ENCODE results near the gene OR51B5. TPM values are rescaled to one million over a fixed set of nuclear protein-coding genes. Genes with fewer than 3 reads are reported as not detected.
A peak's percentile ranks its signal among the peaks of the same experiment; 100 is the strongest.
"Not testable (repeated sequence)": the region's sequence is repeated elsewhere in the genome, so short reads cannot be mapped to it uniquely, and the experiment has no call there.

The OR51B5 gene
- 0.15 TPM for total RNA-seq

- DNase-seq (ENCODE audit: low spot score), result no peak
- no peak for ATAC-seq
Observed at GRCh38 chr11:5343474-5344335, at the start of gene OR51B5. Gene OR51B5, minus strand, starts transcription at chr11:5343524. Its CDS starts 0 bp downstream, at chr11:5343524.

DNA sequence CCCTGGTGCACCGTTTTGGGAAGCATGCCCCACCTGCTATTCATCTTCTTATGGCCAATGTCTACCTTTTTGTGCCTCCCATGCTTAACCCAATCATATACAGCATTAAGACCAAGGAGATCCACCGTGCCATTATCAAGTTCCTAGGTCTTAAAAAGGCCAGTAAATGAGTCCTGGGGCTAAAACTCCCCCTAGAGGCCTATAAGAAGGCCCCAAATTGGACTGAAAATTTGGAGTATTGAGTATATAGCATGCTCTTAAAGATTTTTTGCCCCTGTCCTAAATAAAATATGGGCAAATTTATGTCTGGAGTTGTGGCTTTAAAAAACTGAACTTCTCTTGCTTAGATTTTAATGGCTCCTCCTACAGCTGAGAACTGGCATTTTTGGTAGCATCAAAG lies 46.9 kb upstream of the OR51B5 start:
- DNase-seq (ENCODE audit: low spot score), result no peak
- ATAC-seq, result no peak

- ATAC-seq, result no peak
- DNase-seq (ENCODE audit: low spot score), result no peak
Observed at GRCh38 chr11:5384335-5384734, 41.0 kb upstream of the OR51B5 start.

- ATAC-seq, result no peak
Observed at GRCh38 chr11:5383576-5383975, 40.3 kb upstream of the OR51B5 start, which contains the start of gene OR51M1. Gene OR51M1, plus strand, starts transcription at chr11:5383812. Its CDS starts 5,587 bp downstream, at chr11:5389399.

GRCh38 chr11:5380740-5381342 lies 37.5 kb upstream of the OR51B5 start:
- peak; percentile 97 for ATAC-seq

More at GRCh38 chr11:5383576-5383975, 40.3 kb upstream of the OR51B5 start, which contains the start of gene OR51M1:
- DNase-seq (ENCODE audit: low spot score), result no peak

DNA sequence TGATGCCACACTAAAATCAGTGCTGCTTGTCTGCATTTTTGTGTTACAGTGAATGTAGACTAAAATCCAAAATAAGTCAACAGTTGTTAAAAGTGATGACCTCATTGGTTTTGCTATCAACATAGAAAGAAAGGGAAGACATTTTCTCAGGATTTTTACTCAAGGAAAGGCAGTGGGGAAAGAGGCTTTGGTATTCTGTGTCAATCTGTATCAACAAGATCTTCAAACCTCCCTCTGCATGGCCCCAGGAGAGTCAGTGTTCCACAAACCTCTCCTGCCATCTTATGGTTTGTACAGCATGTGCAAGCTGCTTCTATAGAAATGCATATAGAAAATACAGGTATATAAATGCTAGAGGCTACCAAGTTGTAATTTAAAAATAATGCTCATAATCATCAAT lies 26.5 kb upstream of the OR51B5 start:
- ATAC-seq (no peak), DNase-seq (ENCODE audit: low spot score) (no peak)

More at GRCh38 chr11:5380740-5381342, 37.5 kb upstream of the OR51B5 start:
- peak; percentile 55 for DNase-seq (ENCODE audit: low spot score)

DNA sequence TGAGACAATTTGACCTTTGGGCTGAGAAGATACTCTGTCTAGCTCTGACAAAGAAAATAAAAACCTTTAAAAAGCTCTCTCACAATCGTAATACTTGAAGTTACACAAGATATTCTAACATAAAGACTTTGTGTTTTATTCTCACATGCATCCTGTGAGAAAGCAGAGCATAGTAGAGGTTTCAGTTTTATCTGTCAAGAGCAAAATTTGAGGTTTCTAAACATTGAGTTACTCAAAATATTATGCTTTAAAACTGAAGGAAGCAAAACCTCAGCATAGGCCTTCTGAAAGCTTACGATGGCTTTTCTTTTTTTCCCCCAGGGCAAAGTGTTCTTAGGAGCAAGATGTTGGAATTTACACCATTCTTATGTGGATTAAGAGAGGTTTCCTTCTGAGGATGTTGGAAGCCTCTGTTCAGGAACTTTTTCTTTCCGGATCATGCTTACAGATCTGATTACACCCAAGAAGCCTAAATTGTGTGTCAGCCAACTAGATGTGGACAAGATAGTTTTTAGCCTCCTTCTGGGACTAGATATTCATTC lies 25.2 kb upstream of the OR51B5 start:
- no peak for DNase-seq (ENCODE audit: low spot score)
- no peak for ATAC-seq

DNA sequence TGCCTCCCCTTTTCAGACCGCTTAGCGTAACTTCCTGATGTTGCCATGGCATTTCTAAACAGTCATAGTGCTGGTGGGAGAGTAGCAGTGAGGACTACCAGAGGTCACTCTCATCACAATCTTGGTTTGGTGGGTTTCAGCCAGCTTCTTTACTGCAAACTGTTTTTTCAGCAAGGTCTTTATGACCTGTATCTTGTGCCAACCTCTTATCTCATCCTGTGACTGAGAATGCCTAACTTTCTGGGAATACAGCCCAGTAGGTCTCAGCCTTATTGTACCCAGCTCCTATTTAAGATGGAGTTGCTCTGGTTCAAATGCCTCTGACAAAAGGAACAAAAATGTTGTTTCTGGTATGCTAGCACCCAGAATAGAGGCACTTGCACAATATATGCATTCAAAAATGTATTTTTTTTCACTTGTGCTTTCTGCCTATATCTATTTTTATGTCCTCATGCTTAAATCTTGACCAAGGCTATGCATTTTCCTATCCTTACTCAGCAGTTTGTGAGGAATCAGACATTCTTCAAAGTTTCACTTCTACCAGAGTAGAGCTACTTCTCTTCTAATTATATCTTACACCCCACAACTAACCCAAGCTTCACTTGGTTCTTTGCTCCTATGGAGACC lies 24.2 kb upstream of the OR51B5 start:
- ATAC-seq (no peak), DNase-seq (ENCODE audit: low spot score) (no peak)

DNA sequence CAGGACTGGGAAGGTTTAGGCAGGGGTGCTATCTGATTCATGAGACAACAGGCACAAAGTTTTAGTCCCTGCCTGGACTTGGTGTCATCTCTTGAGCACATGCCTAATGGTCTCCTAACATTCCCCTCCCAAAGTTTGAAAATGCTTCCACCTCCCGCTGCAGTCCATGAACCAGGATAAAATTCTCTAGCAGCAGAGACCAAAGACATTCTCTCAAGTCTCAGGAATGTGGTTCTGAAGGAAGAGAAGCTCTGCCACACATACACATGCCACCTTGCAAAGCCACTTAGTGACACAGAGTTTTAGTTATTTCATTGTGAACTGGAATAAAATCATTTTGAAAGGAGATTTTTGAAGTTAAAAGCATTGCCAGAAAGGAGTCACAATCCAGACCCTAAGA lies 23.5 kb upstream of the OR51B5 start:
- ATAC-seq, result no peak
- DNase-seq (ENCODE audit: low spot score), result no peak

DNA sequence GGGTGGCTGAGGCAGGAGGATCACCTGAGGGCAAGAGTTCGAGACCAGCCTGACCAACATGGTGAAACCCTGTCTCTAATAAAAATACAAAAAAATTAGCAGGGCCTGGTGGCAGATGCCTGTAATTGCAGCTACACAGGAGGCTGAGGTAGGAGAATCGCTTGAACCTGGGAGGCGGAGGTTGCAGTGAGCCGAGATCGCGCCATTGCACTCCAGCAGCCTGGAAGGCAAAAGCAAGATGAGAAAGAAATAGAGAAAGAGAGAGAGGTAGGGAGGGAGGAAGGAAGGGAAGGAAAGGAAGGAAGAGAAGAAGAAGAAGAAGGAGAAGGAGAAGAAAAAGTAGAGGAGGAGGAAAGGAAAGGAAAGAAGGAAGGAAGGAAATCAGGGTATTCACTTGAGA lies 23.0 kb upstream of the OR51B5 start:
- not testable (repeated sequence) for DNase-seq (ENCODE audit: low spot score); ATAC-seq

DNA sequence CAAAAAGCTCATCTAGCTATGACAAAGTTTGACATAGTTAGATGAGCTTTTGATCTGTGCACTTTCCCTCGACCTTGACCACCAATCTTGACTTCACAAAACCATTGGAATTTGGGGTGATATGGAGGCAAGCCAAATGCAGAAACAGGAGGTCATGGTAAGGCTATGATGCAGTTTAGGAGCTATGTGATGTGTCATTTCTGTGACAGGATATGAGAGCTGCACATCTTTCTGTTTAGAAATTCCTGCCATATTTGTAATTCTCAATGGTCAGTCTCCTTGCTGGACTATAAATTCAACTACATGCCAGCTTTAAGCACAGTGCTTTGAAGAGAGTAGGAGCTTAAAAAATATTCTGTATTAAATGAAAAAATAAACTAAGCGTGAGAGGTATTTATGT lies 20.9 kb upstream of the OR51B5 start:
- no peak for ATAC-seq
- no peak for DNase-seq (ENCODE audit: low spot score)

GRCh38 chr11:5363679-5364078 lies 20.4 kb upstream of the OR51B5 start:
- no peak for DNase-seq (ENCODE audit: low spot score)
- ATAC-seq, result no peak

- no peak for ATAC-seq
- DNase-seq (ENCODE audit: low spot score), result no peak
Observed at GRCh38 chr11:5362017-5362625, 18.8 kb upstream of the OR51B5 start.

DNA sequence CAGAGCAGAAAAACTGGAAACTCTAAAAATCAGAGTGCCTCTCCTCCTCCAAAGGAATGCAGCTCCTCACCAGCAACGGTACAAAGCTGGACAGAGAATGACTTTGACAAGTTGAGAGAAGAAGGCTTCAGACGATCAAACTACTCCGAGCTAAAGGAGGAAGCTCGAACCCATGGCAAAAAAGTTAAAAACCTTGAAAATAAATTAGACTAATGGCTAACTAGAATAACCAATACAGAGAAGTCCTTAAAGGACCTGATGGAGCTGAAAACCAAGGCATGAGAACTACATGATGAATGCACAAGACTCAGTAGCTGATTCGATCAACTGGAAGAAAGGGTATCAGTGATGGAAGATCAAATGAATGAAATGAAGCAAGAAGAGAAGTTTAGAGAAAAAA lies 12.7 kb upstream of the OR51B5 start:
- ATAC-seq, result not testable (repeated sequence)

GRCh38 chr11:5351208-5351607 lies 7.9 kb upstream of the OR51B5 start, which contains the start of gene OR51B6:
Gene OR51B6, plus strand, starts transcription at chr11:5351508. Its CDS starts 0 bp downstream, at chr11:5351508.
- DNase-seq (ENCODE audit: low spot score) (no peak), ATAC-seq (no peak)

More for the DNA sequence above, 12.7 kb upstream of the OR51B5 start:
- DNase-seq (ENCODE audit: low spot score), result not testable (repeated sequence)

GRCh38 chr11:5349550-5349949 lies 6.2 kb upstream of the OR51B5 start:
- ATAC-seq (no peak), DNase-seq (ENCODE audit: low spot score) (no peak)

DNA sequence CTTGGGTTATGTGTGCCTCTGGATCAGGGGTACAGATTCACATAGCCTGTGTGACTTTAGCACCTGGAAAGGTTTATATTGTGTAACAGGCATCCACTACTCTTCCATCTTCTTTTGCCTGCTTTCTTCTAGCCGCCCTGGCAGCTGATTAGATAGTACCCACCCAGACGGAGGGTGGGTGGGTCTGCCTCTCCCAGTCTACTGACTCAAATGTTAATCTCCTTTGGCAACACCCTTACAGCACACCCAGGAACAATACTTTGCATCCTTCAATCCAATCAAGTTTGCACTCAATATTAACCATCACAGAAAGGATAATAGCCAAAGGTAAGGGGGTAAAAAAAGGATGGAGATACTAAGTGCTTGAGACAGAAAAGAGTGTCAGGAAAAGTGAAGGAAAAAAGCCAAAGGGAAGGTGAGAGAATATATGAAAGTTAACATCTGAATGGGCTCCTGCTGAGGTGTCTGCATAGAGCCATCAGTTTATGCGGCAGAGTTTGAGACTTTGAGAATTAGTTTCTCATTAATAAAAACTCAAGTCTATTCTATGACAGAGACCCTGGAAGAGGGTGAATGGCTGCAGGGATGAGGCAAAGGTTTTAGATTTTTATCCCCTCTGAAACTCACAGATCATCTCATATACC lies 5.3 kb upstream of the OR51B5 start:
- no peak for DNase-seq (ENCODE audit: low spot score)
- ATAC-seq, result no peak

DNA sequence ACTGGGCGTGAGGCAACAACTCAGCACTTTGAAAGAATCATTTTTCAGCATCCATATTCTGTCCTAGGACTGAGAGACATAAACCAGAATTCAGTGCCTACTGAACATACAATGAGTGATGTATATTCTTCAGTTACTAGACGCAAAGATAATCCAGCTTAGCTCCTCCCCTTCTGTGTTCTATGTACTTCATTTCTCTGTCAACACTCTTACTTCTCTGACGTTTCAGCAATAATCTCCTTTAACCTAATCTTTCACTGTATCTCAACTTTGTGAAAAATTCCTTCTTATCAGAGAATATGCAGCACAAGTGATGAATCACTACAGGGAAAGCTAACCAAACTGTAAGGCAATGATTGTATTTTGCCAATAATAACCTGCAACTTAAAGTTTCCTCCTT lies 2.5 kb upstream of the OR51B5 start:
- no peak for ATAC-seq
- no peak for DNase-seq (ENCODE audit: low spot score)

DNA sequence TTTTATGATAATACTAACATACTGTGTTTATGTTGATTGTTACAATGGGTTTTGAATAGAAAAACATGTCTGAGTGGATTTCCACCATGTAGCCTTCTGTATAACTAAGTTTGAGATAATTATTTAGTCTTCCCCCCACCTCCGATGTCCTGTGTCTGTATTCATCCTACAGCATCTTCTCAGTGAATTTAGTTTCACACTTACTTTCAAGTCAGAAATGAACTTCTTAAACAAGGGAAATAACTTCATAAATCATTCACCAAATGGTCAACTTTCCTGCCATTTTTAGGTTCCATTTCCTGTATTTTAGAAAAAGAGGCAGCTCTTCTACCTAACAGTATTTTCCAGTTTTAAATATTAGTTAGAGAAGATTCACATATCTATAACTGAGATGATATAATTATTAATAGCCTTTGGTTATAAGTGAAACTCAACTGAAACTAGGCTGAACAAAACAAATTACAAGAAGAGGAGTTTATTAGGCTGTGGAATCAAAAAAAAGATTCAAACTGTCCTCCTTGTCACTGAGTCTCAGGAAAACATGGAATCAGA lies 3.5 kb downstream of the OR51B5 start:
- DNase-seq (ENCODE audit: low spot score), result no peak
- no peak for ATAC-seq

GRCh38 chr11:5337253-5337652 lies 6.1 kb downstream of the OR51B5 start:
- DNase-seq (ENCODE audit: low spot score); ATAC-seq: not testable (repeated sequence)
